ENCODE results near the gene PLVAP.
A peak's percentile ranks its signal among the peaks of the same experiment; 100 is the strongest.
"Not testable (repeated sequence)": the region's sequence is repeated elsewhere in the genome, so short reads cannot be mapped to it uniquely, and the experiment has no call there.

PLVAP gene

GRCh38 chr19:17402982-17403855, 26.1 kb upstream of the PLVAP start:
- no peak for DNase-seq

GRCh38 chr19:17401628-17402027, 24.5 kb upstream of the PLVAP start:
- no peak for DNase-seq

GRCh38 chr19:17398902-17399527, 21.9 kb upstream of the PLVAP start:
- DNase-seq, result no peak

DNA sequence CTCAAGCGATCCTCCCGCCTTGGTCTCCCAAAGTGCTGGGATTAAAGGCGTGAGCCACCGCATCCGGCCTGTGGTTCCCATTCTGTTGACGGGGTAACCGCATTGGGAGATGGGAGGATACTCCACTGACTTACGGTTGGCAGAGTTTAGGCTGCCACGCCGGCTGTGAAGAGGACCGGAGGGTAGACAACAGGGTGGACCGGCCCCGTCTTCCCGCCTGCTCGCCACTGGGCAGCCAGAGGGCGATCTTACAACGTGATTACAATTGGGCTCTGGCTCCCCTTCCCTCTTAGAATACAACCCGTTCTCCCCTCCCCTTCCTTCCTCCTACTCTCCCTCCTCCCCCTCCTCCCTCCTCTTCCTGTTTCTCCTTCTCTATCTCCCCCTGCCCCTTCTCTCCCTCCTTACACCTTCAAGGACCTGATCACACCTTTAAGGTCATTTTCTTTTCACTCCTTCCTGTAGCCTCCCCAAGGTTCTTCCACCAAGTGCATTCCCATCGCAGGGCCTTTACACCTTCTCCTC, 17.8 kb upstream of the PLVAP start:
- DNase-seq, result no peak

DNA sequence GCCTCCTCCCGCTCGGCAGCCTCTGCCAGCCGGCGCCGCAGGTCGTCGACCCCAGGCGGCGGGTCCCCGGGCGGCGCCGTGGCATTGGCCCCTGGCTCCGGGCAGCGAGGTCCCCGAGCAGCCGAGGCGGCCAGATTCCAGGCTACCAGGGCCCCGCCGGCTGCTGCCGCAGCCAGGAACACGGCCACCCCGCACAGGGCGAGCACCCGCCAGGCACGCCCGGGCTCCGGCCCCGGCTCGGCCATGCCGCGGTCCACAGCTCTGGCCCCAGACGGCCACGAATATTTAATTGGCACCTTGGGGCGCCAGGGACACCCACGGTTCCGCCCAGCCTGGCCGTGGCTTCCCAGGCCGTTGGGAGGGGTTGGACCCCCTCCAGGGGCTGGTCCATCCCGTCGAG, 16.8 kb upstream of the PLVAP start, which contains the start of gene CCDC194:
CCDC194 (minus strand) TSS at position 283 of the 400 bp plus-strand sequence; CDS start at position 245, 38 bp downstream.
- no peak for DNase-seq

DNA sequence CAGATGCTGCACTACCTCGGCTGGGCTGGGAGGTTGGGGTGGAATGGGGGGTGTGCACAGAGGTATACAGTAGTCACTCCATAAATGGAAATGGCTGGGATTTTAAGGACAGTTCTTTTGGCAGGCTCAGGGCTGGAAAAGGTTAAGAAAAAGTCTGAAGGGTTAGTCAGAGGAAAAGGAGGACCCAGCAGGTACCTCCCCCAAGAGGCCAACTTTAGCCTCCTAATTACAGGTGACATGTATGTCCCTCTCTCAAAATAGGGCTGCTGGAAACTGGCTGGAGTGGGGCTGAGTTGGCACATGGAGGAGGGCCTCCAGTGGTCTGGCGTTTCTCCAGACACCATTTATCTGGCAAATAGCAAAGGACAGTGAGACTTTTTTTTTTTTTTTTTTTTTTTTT, 15.9 kb upstream of the PLVAP start:
- DNase-seq, result no peak

DNA sequence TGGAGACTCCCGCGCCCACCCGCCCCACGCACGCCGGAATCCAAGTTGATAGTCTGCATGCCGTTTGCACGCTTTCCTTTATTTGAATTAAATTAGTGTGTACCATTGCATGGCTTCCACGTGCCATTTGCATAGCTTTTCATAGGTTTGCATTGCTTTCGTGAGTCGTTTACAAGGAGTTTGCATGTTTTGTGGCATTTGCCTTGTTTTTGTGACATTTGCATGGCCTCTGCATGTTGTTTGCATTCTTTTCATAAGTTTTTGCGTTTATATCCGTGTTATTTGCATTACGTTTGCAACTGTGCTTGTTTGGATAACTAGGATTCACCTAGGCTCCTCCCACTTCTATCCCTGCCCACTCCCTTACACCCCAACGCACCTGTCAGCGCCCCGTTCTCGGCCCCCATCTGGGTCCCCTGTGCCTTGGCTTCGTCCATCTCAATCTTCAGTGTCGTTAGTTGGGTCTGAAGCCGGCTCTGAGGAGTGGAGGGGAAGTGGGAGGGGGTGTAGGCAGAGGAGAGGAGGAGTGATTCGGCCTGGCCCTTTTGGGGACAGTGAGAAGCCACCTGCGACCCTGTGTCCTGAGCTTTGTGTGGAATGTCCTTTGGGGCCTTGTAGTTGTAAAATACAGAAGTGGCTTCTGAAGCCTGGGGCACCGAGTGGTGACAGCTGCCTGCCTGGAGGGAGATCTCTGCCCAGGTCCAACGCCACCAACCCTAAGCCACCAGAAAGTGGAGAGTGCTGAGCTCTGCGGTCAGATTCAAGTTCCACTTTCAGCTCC, 14.4 kb upstream of the PLVAP start:
- no peak for DNase-seq

- peak; percentile 82 for DNase-seq
These were observed 13.7 kb upstream of the PLVAP start for GRCh38 chr19:17390665-17391370.

- no peak for DNase-seq
These were observed 13.0 kb upstream of the PLVAP start for GRCh38 chr19:17389957-17390664.

DNA sequence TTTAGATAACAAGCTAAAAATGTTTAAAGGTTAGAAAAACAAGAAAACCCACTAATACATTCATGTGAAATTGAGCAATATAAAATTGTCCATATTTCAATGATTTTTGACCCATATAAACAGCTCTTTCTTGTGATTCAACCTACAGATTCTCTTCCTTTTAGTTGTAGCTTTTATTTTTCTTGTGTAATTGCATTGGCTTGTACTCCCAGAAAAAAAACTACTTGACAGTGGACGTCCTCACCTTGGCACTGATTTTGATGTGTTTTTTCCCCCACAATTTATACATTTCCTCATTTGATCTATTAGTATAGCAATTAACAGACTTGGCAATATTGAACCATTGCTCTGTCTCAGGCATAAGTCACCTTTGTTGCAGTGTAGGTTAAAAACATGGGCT, 12.1 kb upstream of the PLVAP start:
- no peak for DNase-seq

DNA sequence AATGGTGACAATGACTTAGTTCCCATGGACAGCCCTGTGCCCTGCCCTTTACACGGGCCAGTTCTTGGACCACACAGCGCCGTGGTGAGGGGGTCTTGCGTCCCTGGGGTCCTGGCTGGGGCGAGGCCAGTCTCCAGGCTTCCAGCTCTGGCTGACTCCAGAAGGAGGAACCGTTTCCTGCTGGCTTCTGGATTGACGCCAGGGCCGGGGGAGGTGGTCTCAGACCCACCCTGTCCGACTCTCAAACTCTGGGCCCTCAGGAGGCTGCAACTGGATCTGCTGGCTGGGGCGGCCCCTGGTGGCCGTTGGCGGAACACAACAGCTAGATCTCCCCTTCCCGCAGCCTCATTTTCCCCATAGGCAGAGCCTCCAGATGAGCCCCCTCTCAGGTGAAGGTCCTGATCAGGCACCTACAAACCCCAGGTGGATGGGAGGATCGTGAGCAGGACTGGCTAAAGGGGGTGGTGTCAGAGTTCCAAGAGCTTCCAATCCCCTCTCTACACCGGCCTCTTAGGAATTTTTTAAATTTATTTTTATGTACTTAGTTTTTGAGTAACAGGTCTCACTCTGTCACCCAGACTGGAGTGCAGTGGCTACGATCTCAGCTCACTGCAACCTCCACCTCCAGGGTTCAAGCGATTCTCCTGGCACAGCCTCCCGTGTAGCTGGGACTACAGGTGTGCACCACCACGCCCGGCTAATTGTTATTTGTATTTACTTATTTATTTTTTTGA, 8.9 kb upstream of the PLVAP start:
- peak; percentile 60 for DNase-seq

GRCh38 chr19:17380426-17381138, 3.4 kb upstream of the PLVAP start:
- DNase-seq, result no peak

- DNase-seq, result peak; percentile 64
These were observed 2.1 kb upstream of the PLVAP start for GRCh38 chr19:17379221-17379631.

DNA sequence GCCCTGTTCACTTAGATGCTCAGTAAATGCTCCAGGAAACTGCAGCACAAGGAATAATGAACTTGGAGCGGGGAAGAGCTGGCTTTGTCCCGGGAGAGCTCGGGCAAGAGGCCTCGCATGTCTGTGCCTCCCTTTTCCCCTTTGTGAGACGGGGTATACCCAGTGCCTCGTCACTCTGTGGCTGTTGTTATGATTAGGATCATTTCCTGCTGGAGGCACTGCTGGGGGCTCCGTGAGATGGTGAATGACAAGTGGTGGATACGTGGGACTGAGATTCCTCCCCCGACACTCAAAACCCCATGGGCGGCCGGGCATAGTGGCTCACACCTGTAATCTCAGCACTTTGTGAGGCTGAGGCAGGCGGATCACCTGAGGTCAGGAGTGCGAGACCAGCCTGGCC, 1.1 kb upstream of the PLVAP start:
- no peak for DNase-seq

GRCh38 chr19:17370026-17370587, 7.0 kb downstream of the PLVAP start:
- DNase-seq, result no peak

DNA sequence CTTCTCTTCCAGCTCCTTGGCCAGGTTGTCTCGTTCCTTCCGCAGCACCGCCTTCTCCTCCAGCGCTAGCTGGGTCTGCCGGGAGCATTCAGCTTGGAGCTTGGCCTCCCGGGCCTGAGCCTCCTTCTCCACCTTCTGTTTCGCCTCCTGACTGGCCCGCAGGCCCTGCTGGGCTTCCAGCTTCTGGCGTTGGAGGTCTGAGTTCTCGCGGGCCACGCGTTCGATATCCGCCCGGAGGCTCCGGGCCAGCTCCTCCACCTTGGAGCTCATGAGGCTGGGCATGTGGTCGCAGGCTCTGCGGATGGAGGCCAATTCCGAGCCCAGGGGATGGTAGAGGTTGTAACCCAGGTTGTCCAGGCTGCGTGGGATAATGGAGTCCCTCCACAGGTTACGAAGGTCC, 11.8 kb downstream of the PLVAP start:
- DNase-seq, result no peak

GRCh38 chr19:17363852-17364605, 13.1 kb downstream of the PLVAP start:
- not testable (repeated sequence) for DNase-seq

- no peak for DNase-seq
These were observed 17.0 kb downstream of the PLVAP start for GRCh38 chr19:17359905-17360800.

All from right kidney (tissue), 1 donor.